Hepatocyte (in vitro differentiated cells): ENCODE data around the gene ARF6. TPM values are rescaled to one million over a fixed set of nuclear protein-coding genes. Genes with fewer than 3 reads are reported as not detected.
"Not testable (repeated sequence)": the region's sequence is repeated elsewhere in the genome, so short reads cannot be mapped to it uniquely, and the experiment has no call there.

Source experiments
- DNase-seq: peaks from one replicate; pipeline ENCODE4 v3.0.0-alpha.2; 2016; ENCODE audit warnings: low spot score
- H2AFZ ChIP-seq: fragments of 200-600 bp; sonication (generic); 2 replicates; pipeline ENCODE4 v1.6.0; 2016; ENCODE audit warnings: antibody characterized with exemption, mild to moderate bottlenecking
- H3K27ac ChIP-seq: fragments of 200-600 bp; sonication (generic); 2 replicates; pipeline ENCODE4 v1.5.1; 2016; ENCODE audit warnings: mild to moderate bottlenecking
- H3K27me3 ChIP-seq: fragments of 200-600 bp; sonication (generic); 2 replicates; pipeline ENCODE4 v1.6.1; 2016
- H3K36me3 ChIP-seq: fragments of 200-600 bp; sonication (generic); replicated peaks from 2 replicates; pipeline ENCODE4 v1.5.1; 2016; ENCODE audit warnings: low read depth; ENCODE audit not compliant: insufficient read depth
- H3K4me1 ChIP-seq: fragments of 200-600 bp; sonication (generic); 2 replicates; pipeline ENCODE4 v1.5.1; 2016; ENCODE audit warnings: mild to moderate bottlenecking, moderate library complexity; ENCODE audit not compliant: insufficient read depth
- H3K4me2 ChIP-seq: fragments of 200-600 bp; sonication (generic); 2 replicates; pipeline ENCODE4 v1.6.0; 2016
- H3K4me3 ChIP-seq: fragments of 200-600 bp; sonication (generic); 2 replicates; pipeline ENCODE4 v1.5.1; 2016; ENCODE audit warnings: mild to moderate bottlenecking
- H3K79me2 ChIP-seq: fragments of 200-600 bp; sonication (generic); 2 replicates; pipeline ENCODE4 v1.6.0; 2017; ENCODE audit warnings: mild to moderate bottlenecking
- H3K9me2 ChIP-seq: fragments of 200-600 bp; sonication (generic); replicated peaks from 2 replicates; pipeline ENCODE4 v1.6.0; 2017; ENCODE audit warnings: mild to moderate bottlenecking; ENCODE audit not compliant: insufficient read depth
- H3K9me3 ChIP-seq: fragments of 200-600 bp; sonication (generic); 2 replicates; pipeline ENCODE4 v1.5.1; 2016; ENCODE audit warnings: low read depth, mild to moderate bottlenecking
- H4K20me1 ChIP-seq: fragments of 200-600 bp; sonication (generic); 2 replicates; pipeline ENCODE4 v1.6.0; 2016; ENCODE audit warnings: mild to moderate bottlenecking; ENCODE audit not compliant: insufficient read depth, poor library complexity, severe bottlenecking
- CTCF ChIP-seq: fragments of 200-600 bp; sonication (generic); IDR thresholded peaks from 2 replicates; pipeline ENCODE4 v1.5.1; 2016; ENCODE audit warnings: antibody characterized with exemption, mild to moderate bottlenecking; ENCODE audit not compliant: poor library complexity
- EZH2 ChIP-seq: fragments of 200-600 bp; sonication (generic); IDR thresholded peaks from 2 replicates; pipeline ENCODE4 v1.6.1; 2016; ENCODE audit warnings: antibody characterized with exemption, mild to moderate bottlenecking, borderline replicate concordance
- EZH2phosphoT487 ChIP-seq: fragments of 200-600 bp; sonication (generic); IDR thresholded peaks from one replicate; pipeline ENCODE4 v1.6.1; 2018; ENCODE audit warnings: antibody characterized with exemption, mild to moderate bottlenecking, low read depth, moderate library complexity; ENCODE audit not compliant: unreplicated experiment, severe bottlenecking
- WGBS: methylation state at CpG from one replicate; pipeline ENCODE4 v1.1.6; 2016; ENCODE audit warnings: low lambda C conversion rate; ENCODE audit errors: missing lambda C conversion rate; 5-methylcytosine and 5-hydroxymethylcytosine counted together
- polyA plus RNA-seq: library from polyadenylated mRNA; unstranded; fragments of >200 nt; fragmentation: Nextera tagmentation; extraction: Ambion mirVana; gene quantifications from 2 replicates; pipeline ENCODE4 v1.2.1, GENCODE V29; 2016
- total RNA-seq: library from RNA; depleted of rRNA; stranded (reverse); fragments of >200 nt; gene quantifications from 2 replicates; pipeline ENCODE4 v1.2.3, GENCODE V29; 2014

ARF6 gene
- total and polyA plus RNA-seq, 2 experiments from 2014 or later: 53.9 to 64.8 TPM

- Histone ChIP-seq H3K27ac (peak overlapping the region; percentile 100), H3K4me2 (peak overlapping the region; percentile 77), H3K27me3 (no peaks in the 10 kb centered on the region), H3K36me3 (peaks cover 5% of the 10 kb centered on the region), H3K4me3 (peak overlapping the region; percentile 25), H2AFZ (peak overlapping the region; percentile 55), H4K20me1 (peaks cover 35% of the 10 kb centered on the region), H3K9me3 (no peaks in the 10 kb centered on the region), H3K9me2 (no peaks in the 10 kb centered on the region), H3K79me2 (peaks cover 43% of the 10 kb centered on the region), H3K4me1 (peaks cover 17% of the 10 kb centered on the region)
- 5% methylated on average over 11 of the region's 12 CpGs for WGBS
- no peak for TF ChIP-seq CTCF
- TF ChIP-seq EZH2: no peak
- TF ChIP-seq EZH2phosphoT487: no peak
- DNase-seq: peak; percentile 83
Observed at GRCh38 chr14:49892301-49892635, 614 bp upstream of the ARF6 start.

- Histone ChIP-seq H3K4me2 (peak overlapping the region; percentile 77), H4K20me1 (peaks cover 35% of the 10 kb centered on the region), H3K27ac (peak overlapping the region; percentile 100), H3K4me3 (peak overlapping the region; percentile 76), H3K4me1 (peaks cover 25% of the 10 kb centered on the region), H3K9me3 (no peaks in the 10 kb centered on the region), H3K9me2 (no peaks in the 10 kb centered on the region), H3K36me3 (peaks cover 5% of the 10 kb centered on the region), H3K79me2 (peaks cover 56% of the 10 kb centered on the region), H3K27me3 (no peaks in the 10 kb centered on the region), H2AFZ (peak overlapping the region; percentile 33)
- peak; percentile 78 for DNase-seq
- no peak for TF ChIP-seq EZH2
- no peak for TF ChIP-seq EZH2phosphoT487
- TF ChIP-seq CTCF: no peak
- under 1% methylated on average over 58 of the region's 85 CpGs for WGBS
Observed at GRCh38 chr14:49893309-49894213, 679 bp downstream of the ARF6 start.

- not testable (repeated sequence) for H2AFZ ChIP-seq, H3K36me3 ChIP-seq, H3K9me2 ChIP-seq, H3K9me3 ChIP-seq, DNase-seq, H3K27me3 ChIP-seq
- peaks cover 57% of the 10 kb centered on the region for H3K79me2 ChIP-seq
- WGBS: 9% methylated on average over 8 of the region's 8 CpGs
- H3K4me2 ChIP-seq: peak overlapping the region; percentile 77
- peak overlapping the region; percentile 100 for H3K27ac ChIP-seq
- H3K4me3 ChIP-seq: peak overlapping the region; percentile 76
- peaks cover 35% of the 10 kb centered on the region for H4K20me1 ChIP-seq
- H3K4me1 ChIP-seq: peaks cover 25% of the 10 kb centered on the region
Observed at GRCh38 chr14:49894214-49895107, 1.6 kb downstream of the ARF6 start.
